GM21576 (cell line): ENCODE measurements around the gene RGN.
"Not testable (repeated sequence)": the region's sequence is repeated elsewhere in the genome, so short reads cannot be mapped to it uniquely, and the experiment has no call there.

ENCODE experiments used
- ATAC-seq: cut with Tn5 transposase; IDR thresholded peaks from one replicate; pipeline ENCODE4 v1.9.1; 2021; ENCODE audit warnings: mild to moderate bottlenecking, moderate library complexity; ENCODE audit not compliant: unreplicated experiment

The RGN gene

DNA sequence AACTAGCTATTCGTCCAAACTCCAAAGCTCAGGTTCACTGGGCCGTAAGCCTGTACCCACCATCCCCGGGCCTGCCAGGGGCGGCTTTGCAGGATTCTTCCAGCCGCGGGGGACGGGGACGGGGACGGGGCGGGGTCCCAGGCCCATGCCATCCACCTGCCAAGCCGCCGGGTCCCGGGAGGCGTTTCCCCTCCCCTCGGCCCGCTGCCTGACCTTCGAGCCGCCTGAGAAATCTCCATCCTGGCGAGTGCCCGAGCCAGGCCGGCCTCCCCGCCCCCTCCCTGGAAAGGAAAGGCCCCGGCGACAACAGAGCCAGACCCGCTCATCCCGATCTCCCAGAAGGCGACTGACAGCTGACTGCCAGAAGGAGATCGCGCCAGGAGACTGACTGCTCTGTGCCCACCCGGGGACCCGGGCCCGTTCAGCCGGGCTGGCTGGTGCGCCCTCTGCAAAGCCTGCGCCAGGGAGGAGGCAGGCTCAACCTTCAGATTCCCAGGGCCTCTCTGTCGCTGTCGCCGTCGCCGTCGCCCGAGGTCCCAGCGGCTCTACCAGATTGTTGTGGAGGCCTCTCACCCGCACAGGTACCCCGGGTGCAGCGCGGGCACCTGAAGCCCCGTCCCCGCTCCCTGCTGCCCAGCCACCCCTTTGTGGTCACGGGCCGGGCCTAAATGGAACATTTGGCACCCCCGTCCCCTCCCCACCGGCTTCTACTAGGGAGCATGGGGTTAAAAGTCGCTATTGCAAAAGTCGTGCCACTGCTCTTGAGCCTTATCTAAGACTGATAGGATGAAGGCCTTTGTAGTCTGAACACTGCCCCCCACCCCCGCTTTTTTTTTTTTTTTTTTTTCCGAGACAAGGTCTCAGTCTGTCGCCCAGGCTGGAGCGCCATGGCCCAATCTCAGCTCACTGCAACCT, at the start of gene RGN:
Gene RGN, plus strand, starts transcription at position 315 of the 915 bp plus-strand sequence. CDS start 2,702 bp downstream, outside the sequence.
- no peak for ATAC-seq

- ATAC-seq = no peak
Measured at GRCh38 chrX:47030339-47030738, 47.9 kb upstream of the RGN start.

DNA sequence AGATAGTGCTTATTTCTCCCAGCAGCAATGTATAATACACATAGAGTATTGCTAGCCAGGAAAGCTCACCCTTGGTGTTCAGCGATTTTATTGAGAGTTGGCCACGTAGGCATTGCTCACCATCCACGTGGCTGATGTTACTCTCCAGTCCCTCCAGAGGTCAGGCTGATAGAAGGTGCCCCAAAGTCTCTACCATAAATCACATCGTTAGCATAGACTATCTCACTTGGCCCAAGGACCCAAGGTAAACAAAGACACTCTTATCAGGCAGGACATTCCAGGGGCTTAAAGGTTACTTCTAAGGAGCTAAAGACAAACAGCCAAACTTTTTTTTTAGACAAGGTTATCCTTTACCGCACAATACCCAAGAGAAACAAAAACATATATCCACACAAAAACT, 30.3 kb upstream of the RGN start:
- no peak for ATAC-seq

DNA sequence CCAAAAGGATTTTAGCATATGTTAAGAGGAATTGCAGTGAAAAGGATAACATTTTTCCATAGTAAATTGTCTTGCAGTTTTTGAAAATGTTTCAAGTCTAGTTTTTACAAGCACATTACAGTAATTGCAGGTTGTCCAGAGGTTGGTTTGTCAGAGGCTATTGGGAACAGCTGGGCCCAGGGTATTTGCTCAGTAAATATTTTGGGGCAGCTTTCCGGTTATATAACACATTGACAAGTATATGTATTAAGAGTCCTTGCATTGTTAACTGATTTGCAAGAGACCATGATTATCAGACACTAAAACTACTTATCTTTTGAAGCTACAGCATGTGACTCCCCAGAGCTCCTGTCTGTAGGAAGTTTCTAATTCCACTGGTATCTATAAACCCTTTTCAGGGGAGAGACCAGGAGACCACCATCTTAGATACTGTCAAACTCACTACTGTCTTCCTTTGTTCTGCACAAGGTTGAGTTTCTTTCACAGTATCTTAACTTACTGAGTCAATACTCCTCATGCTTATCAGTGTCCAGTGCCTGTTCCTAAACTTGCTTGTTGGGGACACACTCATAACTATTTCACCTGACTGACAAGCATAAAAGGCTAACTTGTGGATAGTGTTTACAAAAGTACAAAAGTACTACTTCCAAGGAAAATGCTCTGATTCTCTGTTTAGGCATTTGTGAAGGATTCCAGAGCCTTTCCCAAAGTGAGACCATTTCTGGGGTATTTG, 18.9 kb upstream of the RGN start:
- no peak for ATAC-seq

DNA sequence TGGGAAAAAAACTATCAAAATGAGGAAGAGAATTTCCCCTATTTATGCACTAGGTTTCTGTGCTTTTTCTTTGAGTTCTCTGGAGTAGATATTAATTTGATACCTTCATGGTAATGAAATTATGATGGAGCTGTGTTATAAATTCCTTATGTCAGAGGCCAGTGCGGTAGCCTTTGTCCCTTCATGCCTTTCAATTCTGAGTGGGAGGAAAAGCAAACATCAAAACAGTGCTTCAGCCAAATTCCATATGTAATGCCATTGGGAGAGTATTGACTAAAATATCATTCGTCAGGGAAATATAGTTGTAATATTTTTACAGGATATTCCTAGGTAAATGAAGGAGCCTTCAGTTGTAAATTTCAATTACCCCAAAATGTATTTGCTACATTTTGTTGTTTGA, 17.5 kb upstream of the RGN start:
- no peak for ATAC-seq

GRCh38 chrX:47061238-47061919, 16.9 kb upstream of the RGN start:
- no peak for ATAC-seq

DNA sequence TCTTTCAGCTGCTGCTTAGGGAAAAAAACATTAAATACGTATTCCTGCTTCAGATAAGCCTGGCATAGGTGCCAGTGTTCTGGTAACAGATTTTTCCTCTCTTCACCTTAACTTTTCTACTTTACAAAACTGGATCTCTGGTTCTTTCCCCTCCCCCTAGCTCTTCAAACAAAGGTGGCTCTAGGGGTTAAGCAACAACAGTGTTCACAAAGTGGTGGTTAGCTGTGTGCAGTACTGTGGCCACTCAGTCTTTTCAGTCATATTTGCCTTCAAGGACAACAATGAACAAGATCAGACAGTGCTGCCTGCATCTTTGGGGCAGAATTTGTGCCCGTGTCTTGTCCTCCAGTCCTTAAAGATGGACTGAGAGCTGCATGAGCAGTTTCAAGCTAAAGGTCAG, 15.1 kb upstream of the RGN start:
- ATAC-seq = no peak

DNA sequence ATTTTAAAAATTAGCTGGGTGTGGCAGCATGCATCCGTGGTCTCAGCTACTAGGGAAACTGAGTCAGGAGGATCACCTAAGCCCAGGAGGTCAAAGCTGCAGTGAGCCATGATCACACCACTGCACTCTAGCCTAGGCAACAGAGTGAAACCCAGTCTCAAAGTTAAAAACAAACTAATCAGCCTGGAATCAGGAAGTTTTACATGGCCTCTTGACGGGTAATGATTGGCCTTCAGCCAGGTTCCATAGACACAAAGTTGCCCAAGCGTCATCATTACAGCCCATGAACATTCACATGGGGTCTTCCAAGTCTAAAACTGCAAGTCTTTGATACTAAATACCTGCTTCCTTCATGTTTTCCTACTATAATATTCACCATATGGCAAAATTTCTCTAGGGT, 10.0 kb upstream of the RGN start:
- no peak for ATAC-seq

DNA sequence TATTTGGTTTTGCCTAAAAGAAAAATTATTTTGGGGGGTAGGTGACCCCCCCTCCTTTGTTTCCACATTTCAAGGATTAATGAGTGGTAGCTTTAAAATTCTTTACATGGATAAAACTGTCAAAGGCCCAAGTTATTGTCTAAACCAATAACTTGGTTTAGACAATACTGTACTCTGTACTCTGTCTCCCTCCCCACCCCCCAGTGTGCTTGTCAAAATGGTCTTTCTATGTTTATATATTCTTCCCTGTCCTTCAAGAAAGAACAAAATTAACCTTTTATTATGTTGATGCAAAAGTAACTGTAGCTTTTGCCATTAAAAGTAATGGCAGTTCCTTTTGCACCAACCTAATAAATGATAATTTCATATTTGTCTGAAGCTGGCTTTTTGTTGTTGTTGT, 9.5 kb upstream of the RGN start:
- no peak for ATAC-seq

DNA sequence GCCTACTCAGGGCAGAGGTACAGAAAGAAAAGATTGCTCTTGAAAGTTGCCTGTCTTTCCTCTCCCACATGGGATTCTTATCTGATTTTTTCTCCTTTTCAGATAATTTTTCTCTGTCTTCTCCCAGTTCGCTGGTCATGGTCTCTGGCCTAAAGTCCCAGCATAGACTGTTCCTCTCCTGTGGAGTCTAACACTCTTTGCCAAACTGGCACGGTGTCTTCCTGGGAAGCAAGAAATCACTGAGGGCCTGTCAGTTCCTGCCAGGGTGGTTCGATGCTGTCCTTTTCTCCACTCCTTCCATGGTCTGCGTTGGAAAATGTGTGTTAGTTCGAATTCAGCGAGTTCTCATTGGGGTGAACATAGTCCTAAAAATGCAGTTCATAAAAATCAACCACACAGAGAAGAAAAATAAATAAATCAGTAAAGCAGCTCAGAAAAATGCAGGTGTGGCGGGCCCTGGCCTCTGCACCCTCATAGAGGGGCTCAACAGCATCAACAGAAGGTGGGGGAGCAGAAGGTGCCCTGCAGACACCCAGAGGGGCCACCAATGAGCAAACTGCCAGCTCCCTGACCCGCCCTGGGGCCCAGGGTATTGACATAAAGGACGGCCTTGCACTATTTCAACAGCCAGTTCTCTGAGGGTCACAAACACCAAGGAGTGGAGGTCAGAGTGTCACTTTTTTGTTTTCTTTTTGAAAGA, 2.1 kb downstream of the RGN start:
- ATAC-seq = no peak

DNA sequence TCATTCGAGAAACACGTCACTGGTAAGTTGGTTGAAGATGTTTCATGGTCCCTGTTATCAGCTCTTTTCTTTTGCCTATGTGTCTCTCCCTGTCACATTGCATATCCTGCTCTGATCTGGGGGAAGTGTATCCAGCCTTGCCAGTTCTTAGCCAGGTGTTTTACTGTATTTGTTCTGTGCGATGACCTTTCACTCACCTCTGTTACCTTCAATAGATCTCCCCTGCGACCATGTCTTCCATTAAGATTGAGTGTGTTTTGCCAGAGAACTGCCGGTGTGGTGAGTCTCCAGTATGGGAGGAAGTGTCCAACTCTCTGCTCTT, 2.6 kb downstream of the RGN start:
- ATAC-seq = no peak

GRCh38 chrX:47091149-47091775, 13.0 kb downstream of the RGN start:
- ATAC-seq = no peak

GRCh38 chrX:47093248-47093647, 15.0 kb downstream of the RGN start:
- ATAC-seq = no peak

GRCh38 chrX:47093860-47094259, 15.6 kb downstream of the RGN start:
- ATAC-seq = no peak

DNA sequence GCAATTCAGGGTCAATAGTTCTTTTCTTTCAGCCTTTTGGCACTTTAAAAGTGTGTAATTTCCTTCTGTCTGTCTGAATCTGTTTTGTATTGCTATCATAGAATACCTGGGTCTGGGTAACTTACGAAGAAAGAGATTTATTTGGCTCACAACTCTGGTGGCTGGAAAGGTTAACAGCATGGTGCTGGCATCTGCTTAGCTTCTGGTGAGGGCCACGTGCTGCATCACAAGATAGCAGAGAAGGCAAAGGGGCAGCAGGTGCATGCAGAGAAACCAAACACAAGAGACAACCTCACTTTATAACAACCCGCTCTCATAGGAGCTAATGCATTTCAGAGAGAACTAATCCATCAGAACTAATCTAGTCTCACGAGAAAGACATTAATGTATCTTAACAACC, 18.8 kb downstream of the RGN start:
- ATAC-seq = no peak

- no peak for ATAC-seq
Measured at GRCh38 chrX:47098338-47099094, 20.3 kb downstream of the RGN start.

DNA sequence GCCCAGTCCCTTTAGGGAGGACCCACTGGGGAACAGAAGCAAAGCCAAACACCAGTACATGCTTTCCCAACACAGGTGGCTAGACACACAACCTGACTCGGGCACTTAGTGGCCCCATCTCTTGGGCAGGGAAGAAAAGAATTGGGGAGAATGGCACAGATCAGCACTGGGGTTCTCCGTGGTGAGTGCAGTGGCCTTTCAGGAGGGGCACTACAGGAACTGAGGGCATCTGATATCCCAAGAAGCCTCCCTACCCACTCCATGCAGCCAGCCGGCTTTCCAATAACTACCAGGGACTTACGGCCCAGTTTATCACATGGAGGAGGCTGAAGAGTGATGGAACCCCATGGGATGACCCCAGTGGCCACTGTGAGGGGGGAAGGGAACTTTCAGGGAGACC, 23.0 kb downstream of the RGN start:
- ATAC-seq = no peak

- ATAC-seq = not testable (repeated sequence)
Measured at GRCh38 chrX:47110936-47111615, 32.8 kb downstream of the RGN start.

DNA sequence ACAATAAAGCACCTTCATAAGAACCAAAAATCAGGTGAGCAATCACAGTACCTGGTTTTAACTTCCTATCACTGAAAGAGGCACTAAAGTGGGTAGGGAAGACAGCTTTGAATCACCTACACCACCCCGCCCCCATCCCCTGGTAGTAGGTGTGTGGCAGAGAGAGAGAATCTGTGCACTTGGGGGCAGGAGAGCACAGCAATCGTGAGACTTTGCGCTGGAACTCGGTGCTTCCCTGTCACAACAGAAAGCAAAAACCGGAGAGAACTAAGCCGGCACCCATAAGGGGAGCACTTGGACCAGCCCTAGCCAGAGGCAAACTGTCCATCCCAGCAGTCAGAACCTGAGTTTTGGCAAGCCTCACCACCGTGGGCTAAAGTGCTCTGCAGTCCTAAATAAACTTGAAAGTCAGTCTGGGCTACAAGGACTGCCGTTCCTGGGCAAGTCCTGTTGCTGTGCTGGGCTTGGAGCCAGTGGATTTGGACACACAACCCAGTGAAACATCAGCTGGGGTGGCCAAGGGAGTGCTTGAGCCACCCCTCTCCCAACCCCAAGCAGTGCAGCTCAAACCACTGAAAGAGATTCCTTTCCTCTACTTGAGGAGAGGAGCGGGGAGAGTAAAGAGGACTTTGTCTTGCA, 34.2 kb downstream of the RGN start:
- ATAC-seq = no peak
